GM21529 (cell line): Measurements from ENCODE around the gene CHSY1.

Source experiments
- ATAC-seq: cut with Tn5 transposase; IDR thresholded peaks from one replicate; pipeline ENCODE4 v1.9.1; 2021; ENCODE audit not compliant: unreplicated experiment

Gene CHSY1

DNA sequence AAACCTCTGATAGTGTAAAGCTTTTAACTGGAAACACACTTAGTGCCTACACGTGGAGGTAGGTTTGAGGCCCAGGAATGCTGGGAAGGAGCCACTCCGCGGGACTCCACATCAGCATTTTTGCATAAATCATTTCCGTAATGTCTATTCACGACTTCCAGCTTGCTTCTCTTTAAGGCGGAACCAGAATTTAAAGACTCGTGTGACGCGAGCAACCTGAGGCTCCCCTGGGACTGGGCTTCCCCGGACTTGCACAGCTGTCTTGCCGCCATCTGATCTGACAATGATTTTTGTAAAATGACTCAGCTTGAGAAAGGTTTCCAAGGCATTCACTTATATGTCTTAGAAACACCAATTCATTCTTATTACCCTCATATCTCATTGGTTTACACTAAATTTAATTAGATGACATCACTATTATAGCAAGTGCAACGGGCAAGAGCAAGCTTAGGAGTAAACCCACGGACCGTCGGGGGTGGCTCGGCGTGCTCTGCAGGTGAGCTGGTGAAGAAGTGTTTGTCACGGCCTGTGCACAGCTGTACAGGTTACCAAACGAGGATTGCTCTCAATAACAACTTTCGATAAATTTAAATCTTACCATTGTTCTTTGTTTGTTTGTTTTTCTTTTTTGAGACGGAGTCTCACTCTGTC lies 95.2 kb downstream of the CHSY1 start:
- peak; percentile 90 for ATAC-seq

DNA sequence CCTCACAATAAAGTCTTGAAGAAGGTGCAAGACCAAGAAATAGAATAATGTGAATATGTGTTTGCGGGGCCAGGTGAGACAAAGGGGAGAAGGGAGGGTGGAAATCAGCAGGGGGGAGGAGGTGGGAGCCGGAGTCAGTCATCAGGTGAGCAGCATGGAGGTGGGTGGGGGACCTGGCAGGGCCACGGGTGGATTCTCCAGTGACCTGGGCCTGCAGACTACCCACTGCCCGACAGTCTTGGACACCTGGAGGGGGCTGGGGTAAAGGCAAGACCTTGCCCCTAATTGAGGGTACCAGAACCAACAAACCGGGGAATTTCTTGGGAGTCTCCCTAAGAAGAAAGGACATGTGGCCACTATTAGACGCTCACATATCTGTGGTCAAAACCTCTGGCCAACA lies 95.8 kb downstream of the CHSY1 start:
- ATAC-seq, result peak; percentile 2

DNA sequence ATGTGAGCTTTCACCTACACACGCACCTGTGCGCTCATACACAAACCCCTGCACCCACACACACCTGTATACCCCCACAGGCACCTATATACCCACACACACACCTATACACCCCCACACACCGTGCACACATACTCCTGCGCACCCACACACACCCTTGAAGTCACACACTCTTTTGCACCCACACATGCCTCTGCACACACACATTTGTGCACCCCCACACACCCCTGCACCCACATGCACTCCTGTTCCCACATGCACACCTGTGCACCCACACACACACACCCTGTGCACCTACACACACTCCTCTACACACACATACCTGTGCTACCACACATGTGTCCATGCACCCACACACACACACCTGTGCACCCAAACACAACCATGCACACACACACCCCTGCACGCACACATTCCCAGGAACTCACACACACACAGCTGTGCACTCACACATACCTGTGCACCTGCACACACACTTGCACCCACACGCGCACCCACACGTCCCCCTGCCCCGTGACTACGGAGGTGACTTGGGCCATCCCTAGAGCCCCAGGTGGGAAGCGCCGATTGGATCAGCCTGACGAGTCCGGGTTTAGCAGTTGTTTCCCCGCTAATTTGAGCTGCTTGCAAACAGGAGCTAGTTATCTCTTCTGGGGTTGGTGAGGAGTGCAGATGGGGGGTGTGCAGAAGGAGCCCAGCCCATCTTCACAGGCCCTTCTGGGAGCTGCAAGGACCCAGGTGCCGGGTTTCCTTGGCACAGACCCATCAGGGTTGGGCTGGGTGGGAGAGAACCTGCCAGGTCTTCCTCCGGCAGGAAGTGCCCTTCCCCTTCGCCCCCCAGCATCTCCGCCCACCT lies 97.8 kb downstream of the CHSY1 start:
- ATAC-seq, result no peak

DNA sequence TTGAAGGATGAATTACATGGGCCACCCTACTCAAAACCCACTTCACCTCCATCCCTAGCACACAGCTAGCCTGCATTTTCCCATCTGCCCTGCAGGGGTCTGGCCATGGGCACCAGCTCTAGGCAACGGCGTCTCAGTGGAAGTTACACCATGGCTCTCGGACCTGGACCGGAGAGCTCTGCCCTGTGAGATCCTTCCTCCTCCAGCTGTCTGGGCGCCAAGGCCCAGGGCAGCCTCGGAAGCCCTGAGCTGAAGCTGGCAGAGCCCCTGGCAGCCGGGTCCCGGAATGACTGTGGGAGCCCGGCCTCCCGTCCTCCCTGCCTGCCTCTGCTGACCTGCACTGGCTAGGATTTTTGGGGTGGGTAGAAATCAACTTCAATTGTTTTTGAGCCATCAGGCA lies 98.9 kb downstream of the CHSY1 start:
- ATAC-seq, result no peak

DNA sequence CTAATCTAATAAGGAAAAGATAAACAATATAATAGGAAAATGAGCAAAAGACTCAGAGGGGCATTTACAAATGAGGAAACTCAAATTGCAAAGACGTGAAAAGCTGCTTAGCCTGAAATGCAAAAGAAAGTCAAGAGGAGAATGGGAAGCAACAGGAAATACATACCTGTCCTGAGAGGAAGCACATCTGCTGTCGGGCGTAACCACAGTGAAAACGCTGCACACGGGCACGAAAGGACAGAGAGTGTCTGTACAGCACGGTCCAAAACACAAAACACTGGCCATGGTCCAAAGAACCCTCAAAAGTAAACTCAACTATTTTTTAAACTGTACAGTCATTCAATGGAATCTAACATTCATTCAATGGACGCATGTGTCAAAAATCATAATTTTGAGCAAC lies 100.6 kb downstream of the CHSY1 start:
- no peak for ATAC-seq

DNA sequence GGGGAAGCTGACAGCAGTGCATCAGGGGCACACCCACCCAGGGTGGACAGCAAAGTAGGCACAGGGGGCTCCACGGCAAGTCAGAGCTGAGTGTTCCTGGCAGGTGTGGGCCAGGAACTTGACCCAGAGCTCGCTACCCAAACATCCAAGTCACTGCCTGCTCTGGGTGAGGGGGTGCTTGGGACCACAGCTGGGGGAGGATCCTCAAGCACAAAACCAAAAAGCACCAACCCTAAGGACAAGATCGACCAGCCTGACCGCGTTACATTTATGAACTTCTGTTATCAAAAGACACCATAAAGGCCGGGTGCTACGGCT lies 101.2 kb downstream of the CHSY1 start:
- ATAC-seq, result no peak

DNA sequence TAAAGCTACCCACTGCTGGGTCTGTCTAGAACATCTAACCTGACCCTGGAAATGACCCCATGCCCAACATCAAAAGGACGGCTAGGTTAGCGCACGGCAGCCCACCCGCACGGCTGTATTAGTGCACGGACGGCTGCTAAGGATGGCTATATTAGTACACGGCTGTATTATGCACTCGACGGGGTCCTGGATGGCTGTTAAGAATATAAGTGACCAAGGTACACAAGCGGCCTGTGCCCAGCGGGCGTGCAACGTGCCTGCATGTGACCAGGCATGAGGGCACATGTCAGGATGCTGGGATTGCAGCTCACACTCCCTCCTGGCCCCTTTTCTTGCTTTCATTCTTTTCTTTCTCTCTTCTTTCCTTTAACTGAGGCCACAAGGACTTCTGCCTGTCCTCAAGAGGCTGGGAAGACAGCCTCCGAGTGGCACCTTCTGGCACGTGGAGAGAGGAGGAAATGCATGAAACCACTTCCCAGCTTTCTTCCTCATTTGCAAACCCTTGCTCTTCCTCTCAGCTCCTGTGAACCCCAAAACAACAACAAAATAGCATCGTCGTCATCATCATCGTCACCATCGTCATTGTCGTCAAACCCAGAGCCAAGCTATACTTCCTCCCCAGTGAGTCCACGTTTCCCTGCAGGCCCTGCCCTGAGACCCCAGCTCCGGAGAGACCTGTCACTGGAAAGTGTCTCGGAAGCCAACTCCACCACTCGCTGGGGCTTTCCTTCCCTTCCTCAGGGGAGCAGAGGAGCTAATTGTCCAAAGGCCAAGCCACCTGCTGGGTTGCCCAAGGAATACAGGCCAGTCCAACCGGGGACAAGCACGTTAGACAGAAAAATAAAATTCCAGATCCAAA lies 101.8 kb downstream of the CHSY1 start:
- ATAC-seq, result no peak

DNA sequence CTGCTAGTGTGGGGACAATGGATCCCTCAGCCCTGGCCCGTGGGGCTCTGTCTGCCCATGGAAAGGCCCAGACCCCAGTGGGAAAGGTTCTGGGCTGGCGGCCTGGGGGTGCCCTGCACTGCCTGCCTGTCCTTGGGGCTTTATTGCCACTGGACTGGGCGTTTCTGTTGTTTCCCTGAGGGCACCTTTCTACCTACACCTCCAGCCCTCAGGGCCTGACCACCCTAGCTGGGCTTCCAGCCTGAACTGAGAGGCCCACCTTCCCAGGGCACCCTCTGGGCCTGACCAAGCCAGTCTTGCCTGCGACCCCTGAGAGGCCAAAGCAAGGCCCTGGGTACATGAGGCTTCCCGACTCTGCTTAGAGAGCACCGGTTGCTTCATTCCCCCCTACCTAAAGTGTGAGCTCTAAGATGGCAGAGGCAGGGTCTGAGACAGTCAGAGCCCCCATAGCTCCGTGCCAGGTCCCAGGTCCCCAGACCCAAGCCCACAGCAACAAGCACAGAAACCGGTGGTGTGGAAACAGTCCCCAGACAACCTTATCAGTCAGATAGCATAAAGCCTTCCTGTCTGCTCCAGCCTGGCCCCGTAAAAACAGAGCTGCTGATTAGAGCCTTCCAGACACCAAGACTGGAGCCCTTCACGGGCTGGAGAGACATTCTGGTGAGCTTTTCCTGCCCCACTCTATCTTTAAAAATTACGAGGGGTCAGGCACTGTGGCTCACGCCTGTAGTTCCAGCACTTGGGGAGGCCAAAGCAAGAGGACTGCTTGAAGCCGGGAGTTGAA lies 102.8 kb downstream of the CHSY1 start:
- no peak for ATAC-seq

DNA sequence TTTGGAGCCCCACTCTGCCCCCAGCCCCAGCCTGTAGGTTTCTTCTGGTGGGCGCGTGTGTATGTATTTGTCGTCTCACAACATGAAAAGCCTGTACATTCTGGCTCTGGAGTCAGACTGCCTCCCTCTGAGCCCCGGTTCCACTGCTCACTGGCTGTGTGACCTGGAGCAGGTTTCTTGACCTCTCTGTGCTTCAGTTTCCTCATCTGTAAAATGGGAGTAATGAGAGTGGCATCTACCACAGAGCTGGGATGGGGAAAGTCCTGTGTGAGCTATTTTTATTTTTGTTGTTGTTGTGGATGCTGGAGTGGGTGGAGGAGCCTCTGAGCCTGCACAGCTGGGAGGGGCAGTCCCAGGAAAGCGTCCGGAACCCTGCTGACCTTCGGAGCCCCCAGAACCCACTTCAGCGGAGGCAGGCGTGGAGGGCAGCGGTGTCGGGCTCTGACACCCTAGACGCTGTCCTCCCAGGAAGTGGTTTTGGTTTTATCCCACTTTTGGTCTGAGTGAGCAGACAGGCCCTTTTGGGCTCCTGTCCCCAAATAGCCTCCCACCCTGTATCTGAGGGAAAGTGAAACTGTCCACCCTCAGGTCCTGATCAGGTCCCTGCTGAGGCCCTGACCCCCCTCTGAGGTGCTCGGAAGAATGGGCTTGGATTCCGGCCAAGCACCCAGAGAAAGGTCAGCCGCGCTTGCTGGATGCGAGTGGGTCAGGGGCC lies 103.5 kb downstream of the CHSY1 start:
- ATAC-seq, result peak; percentile 69

DNA sequence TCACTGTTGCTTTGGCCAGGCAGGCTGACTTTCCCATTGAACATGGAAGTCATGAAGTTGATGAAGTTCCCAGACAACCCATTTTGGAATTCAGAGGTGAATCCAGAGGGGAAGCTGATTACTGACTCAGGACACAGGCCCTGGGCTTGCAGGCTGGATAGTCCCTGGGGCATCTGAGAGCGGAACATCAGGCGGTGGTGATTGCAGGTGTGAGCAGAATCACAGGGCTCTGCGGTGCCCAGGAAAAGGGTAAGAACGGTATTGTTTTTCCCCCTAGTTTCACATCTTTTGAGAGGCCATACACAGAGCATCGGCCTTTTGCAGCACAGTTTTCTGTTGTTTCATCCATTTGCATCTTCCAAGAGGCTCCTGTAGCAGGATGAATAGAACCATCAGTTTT lies 104.7 kb downstream of the CHSY1 start:
- ATAC-seq, result no peak

DNA sequence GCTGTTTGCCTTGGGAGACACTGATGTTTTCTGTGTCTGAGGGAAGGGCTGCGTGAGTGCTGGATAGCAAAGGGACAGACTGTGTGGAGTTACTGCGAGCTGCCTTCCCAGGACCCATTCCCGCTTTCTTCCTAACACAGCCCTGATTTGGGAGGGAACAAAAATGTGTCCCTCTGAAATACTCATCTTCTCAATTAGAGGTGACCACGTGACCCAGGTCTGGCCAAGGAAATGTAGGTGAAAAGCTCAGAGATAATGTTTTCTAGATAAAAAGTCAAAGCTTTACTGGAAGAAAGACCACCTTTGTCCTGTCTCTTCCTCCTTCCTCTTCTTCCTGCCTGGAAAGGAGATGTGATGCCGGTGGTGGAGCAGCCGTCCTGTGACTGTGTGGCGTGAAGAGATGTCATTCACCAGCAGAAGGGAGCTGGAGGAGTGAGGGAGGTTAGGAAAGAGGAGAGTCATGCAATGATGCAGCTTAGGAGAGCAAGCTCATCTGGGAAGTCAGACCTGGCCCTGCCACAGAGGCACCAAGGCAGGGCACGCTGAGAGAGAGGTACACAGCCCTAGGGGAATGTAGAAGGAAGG lies 105.6 kb downstream of the CHSY1 start:
- ATAC-seq, result no peak

DNA sequence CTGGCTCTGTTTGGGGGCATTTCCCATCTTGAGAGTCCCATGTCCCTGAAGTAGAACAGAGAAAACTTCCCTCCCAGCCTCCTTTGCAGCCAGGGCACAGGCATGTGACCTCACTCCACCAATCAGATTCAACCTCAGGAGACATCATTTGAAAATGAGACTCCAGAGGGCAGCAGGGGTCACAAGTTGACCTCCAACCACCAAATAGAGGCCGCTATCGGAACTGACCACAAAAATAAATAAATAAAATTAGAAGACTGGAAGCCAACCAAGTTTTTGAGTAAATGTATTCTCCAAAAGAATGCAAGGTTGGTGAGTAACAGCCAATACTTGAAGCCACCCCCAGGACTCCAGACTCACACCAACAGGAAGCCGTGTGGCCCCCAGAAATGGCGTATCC lies 106.5 kb downstream of the CHSY1 start:
- no peak for ATAC-seq

DNA sequence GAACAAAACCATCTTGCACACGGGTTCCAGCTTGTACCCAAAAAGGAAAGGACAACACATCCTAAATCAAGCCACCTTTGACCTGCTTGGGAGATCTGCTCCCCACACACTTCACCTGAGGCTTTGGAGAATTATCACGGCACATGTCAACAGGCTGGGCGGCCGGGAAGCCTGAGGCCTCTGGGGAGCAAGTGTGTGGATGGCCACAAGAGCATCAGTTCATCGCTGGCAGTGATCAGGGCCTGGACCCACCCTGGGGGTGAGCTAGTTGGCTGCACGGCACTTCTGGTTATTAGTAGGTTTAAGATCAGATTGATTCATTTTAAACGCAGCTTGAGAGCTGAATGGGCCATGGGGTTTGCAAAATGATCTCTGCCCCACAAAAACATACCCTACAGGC lies 108.5 kb downstream of the CHSY1 start:
- ATAC-seq, result no peak

DNA sequence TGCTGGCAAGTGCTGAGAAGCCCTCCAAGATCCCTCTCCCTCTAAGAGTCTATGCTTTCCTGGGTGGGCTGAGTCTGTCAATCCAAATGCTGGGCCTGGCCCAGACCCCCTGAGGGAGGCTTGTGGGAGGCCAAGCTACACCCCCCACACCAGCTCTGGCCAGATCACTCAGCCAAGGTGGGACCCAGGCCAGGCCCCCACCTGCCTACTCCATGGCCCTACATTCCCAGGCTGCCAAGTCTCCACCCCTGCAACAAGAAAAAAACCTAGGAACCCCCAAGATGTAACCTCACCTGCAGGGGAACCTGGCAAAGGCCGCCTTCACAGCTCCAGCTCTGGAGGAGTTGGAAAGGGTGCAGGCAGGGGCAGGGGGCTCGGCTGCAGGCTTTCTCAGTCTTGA lies 109.1 kb downstream of the CHSY1 start:
- no peak for ATAC-seq

DNA sequence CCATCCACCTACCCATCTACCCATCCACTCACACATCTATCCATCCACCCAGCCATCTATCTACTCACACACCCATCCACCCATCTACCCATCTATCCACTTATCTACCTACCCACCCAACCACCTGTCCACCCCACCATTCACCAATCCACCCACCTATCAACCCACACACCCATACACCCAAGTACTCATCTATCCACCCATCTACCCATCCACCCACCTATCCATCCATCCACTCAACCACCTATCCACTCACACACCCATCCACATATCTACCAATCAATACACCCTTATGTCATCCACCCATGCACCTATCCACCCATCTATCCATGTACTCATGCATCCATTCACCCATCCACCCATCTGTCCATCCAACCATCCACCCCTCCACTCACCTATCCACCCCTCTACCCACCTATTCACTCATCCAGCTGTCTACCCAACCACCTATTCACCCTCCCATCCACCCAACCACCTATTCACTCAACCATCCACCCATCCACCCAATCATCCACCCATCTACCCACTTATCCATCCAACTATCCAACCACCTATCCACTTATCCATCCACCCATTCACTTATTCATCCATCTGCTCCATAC lies 109.8 kb downstream of the CHSY1 start:
- ATAC-seq, result no peak

DNA sequence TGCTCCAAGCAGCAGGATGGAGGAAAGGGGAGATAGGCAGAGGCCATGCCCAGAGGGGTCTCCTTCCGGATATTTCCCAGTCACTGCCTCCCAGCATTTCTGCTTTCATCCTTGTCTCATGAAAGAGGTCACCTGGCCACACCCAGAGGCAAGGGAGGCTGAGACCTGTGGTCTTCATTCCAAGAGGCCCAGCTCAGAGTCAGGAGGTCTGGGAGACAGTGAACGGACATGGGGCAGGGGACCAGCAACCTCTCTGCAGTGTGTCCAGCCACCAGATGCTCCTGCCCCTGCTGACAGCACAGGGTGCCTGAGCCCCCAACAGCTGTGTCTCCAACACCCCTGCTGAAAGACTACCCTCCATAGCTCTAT lies 111.2 kb downstream of the CHSY1 start:
- ATAC-seq, result no peak

DNA sequence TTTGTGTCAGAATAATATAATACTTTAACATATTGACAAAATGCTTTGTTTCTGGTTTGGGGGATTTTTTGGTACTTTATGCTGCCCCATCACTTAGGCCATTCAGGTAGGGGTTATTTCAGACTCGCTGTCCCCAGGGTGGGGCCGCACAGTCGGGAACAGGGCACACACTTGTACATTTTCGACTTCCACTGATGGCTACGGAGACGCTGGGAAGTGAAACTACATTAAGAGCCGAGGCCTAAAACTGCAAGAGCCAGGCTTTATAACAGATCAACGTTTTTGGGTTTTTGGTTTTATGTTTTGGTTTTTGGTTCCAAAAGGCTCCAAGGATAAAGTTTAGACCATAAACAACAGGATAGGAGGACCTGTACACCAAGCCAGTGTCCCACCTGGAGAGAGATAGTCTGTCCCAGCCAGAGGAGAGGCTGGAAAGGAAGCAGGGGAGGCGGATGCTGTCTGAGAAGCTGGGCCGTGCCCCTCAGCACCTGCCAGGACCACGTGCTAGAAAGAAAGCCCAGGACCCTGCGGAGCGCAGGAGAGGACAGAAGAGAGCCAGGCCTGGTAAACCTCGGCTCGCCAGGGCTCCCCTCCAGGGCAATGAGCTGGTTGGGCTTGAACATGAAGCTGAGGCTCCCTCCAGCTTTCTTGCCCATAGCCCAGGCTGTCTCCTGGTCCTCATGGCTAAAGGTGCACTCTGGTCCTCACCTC lies 111.7 kb downstream of the CHSY1 start:
- no peak for ATAC-seq

DNA sequence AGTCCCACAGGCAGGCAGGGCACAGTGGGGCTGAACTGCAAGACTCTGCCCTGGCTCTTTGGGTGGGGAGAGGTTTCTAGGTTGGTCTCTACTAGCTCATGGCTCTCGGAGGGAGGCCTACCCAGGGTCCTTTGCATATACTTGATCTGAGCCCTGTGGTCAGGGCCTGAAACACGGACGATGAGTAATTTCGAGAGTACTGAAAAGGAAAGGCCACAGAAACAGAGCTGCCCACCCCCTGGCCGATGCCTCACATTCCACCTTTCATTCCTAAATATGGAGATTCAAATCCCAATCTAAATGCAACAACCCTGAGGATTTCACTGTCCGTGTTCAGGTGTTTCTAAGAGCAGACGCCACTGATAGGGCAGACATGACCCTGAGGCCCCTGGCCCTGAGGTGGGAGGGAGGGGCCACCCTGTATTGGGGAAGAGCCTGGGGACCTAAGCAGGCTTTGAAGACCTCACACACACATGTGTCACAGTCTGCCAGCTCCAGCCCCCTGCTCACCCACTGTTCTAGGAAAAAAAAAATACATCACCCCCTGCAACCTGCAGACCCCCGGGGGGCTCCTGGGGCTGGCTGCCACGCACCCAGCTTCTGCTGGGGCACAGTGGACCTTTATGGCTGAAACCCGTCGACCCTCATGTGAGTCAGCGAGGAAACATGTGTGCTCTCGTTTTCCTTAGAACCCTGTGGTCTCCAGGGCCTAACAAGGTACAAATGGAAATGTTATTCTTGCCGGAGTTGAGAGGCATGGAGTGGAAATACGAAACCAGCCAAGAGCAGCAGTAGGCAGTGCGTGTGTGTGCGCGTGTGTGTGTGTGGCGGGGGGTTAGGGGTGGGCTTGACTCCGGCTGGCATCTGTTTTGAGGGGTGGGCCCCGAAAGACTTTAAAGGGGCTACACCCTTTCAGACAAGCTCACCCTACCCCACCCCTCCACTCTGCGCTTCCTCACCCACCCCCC lies 112.7 kb downstream of the CHSY1 start:
- ATAC-seq, result peak; percentile 70
